ENCODE results near the gene RNF41.
"Not testable (repeated sequence)": the region's sequence is repeated elsewhere in the genome, so short reads cannot be mapped to it uniquely, and the experiment has no call there.

RNF41 gene

DNA sequence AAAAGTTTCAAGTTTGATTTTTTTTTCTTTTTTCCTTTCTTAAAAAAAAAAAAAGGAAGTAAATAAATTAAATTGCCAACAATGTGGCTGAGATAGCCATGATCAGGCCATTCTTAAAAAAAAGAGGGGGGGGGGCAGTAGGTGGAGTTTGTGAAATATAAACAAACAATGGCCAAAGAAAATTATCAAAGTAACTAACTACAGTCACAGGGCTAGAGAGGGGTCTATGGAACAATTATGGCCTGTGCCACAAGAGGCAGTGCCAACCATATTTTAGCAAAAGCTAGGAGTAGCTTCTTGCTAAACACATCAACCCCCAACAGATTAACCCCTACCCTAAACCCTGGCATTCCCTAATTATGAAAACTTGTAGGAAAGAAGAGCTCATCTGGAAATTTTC, 16.3 kb downstream of the RNF41 start:
- H3K9me3 Mint-ChIP-seq, result no peaks in the 10 kb centered on the region
- peaks cover 4% of the 10 kb centered on the region for H3K36me3 Mint-ChIP-seq
- H3K4me3 Mint-ChIP-seq, result no peak overlapping the region
- H3K27me3 Mint-ChIP-seq, result no peaks in the 10 kb centered on the region
- H3K4me1 Mint-ChIP-seq, result peaks cover 4% of the 10 kb centered on the region
- no peak overlapping the region for H3K27ac Mint-ChIP-seq

DNA sequence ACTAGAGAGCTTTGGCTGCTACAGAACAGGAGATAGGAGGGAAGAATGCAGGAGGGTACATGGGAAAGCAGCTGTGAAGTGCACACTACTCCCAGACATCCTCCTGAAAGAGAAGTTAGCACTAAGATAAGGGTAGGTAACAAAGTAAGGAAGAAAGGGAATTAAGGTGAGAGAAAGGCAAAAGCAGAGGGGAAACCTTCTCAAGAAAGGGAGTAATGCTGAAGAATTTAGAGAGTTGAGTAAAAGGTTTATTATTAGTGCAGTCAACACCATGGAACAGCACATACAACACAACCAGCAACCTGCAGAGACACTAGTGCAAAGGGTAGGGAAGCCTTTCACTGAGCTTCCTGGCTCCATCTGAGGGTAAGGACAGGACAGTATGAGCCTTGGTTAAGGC, 17.4 kb downstream of the RNF41 start:
- Mint-ChIP-seq H3K4me1 (peaks cover 4% of the 10 kb centered on the region), H3K9me3 (no peaks in the 10 kb centered on the region), H3K36me3 (peaks cover 4% of the 10 kb centered on the region), H3K27me3 (no peaks in the 10 kb centered on the region), H3K27ac (peak overlapping the region; percentile 61), H3K4me3 (no peak overlapping the region)

DNA sequence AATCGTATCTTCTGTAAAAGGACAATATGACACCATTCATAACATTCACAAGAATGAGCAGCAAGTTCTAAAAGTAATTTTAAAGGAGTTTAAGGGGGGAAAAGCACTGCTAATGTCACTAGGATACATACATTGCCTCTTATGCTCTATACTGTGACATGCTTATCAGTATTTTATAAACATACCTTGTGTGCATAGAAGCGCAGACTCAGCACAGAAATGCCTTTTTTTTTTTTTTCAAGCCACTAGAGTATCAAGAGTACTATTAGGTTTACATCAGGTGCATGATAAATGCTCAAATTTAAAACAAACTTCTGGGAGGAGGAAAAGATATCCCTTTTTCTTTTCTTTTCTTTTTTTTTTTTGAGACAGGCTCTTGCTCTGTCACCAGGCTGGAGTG, 18.9 kb downstream of the RNF41 start:
- H3K9me3 Mint-ChIP-seq, result no peaks in the 10 kb centered on the region
- H3K27ac Mint-ChIP-seq, result peak overlapping the region; percentile 90
- H3K27me3 Mint-ChIP-seq, result no peaks in the 10 kb centered on the region
- peaks cover 4% of the 10 kb centered on the region for H3K4me1 Mint-ChIP-seq
- H3K36me3 Mint-ChIP-seq, result peaks cover 4% of the 10 kb centered on the region
- no peak overlapping the region for H3K4me3 Mint-ChIP-seq

DNA sequence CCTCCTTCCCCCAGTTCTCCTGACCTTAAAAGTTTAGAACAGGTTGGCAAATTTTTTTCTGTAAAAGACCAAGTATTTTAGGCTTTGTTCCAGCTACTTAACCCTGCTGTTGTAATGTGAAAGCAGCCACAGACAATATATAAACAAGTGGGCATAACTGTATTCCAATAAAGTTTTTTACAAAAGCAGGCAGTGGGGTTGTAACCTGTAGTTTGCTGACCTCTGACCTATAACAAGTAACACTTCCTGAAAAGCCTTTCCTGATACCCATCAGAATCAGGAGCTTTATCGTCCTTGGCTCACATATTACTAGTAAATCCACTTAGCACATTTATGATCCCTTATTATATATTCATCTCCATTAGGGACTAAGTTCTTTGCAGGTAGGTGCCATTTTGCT, 19.4 kb downstream of the RNF41 start:
- H3K9me3 Mint-ChIP-seq, result no peaks in the 10 kb centered on the region
- peaks cover 4% of the 10 kb centered on the region for H3K36me3 Mint-ChIP-seq
- H3K4me1 Mint-ChIP-seq, result peaks cover 4% of the 10 kb centered on the region
- no peak overlapping the region for H3K4me3 Mint-ChIP-seq
- H3K27me3 Mint-ChIP-seq, result no peaks in the 10 kb centered on the region
- H3K27ac Mint-ChIP-seq, result peak overlapping the region; percentile 90

DNA sequence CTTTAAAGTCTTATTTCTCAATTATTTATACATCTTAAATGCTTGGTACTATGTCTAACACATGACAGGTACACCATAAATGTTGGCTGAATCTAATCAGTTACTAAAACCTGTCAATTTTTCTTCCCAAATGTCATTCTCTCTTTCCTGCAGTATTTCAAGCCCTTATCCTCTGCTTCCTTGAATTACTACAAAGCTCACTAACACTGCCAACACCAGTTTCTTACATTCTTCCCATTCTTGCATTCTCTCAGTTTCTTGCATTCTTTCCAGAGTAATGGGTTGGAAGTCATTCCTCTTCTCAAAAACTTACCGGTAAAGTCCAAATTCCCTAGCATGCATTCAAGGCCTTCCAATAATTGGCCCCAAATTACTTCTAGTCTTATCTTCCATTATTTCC, 22.9 kb downstream of the RNF41 start:
- no peaks in the 10 kb centered on the region for H3K4me1 Mint-ChIP-seq
- no peaks in the 10 kb centered on the region for H3K36me3 Mint-ChIP-seq
- no peaks in the 10 kb centered on the region for H3K27me3 Mint-ChIP-seq
- H3K27ac Mint-ChIP-seq, result no peak overlapping the region
- no peak overlapping the region for H3K4me3 Mint-ChIP-seq
- H3K9me3 Mint-ChIP-seq, result no peaks in the 10 kb centered on the region

DNA sequence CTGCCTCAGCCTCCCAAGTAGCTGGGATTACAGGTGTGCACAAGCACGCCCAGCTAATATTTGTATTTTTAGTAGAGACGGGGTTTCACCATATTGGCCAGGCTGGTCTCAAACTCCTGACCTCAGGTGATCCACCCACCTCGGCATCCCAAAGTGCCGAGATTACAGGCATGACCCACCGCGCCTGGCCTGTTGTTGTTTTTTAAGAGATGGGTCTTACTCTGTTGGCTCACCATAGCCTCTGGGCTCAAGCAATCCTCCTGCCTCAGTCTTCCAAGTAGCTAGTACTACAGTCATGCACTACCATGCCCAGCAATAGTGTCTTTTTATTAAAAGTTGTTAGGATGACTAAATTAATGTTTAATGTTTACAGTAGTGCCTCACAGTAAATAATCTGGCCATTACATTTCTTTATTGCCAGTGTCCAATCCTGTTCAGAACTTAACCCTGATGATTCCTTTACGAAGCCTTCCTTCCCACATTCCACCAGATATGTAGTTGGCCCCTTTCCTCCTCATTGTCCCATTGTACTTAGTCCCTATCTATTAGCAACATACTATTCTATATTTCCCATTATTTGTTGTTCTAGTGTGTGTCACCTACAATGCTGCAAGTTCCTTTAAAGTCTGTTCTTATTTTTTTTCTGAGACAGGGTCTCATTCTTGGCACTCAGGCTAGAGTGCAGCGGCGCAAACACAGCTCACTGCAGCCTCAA, 23.6 kb downstream of the RNF41 start:
- H3K4me3 Mint-ChIP-seq, result no peak overlapping the region
- no peak overlapping the region for H3K27ac Mint-ChIP-seq

DNA sequence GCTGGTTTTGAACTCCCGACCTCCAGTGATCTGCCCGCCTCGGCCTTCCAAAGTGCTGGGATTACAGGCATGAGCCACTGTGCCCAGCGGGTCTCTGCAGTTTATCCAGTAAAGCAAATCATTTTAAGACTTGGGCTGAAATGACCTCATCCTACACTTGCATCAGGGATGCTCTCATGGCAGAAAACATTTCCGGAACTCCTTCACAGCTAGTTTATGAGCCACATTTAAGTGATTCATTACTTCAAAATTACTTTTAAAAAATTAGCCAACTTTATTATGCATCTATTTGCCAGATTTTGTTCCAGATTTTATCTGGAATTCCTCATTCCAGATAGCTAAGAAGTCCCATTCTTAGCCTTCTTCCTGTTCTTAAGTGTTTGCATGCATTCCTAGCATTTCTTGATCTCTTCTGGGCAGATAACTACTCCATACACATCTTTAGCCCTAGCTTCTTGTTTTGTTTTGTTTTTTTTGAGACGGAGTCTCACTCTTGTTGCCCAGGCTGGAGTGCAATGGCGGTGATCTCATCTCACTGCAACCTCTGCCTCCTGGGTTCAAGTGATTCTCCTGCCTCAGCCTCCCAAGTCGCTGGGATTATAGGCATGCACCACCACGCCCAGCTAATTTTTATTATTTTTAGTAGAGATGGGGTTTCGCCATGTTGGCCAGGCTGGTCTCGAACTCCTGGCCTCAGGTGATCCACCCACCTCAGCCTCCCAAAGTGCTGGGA, 24.7 kb downstream of the RNF41 start:
- not testable (repeated sequence) for H3K4me3 Mint-ChIP-seq, H3K27ac Mint-ChIP-seq, H3K36me3 Mint-ChIP-seq

More for the DNA sequence above, 23.6 kb downstream of the RNF41 start:
- Mint-ChIP-seq H3K36me3 (no peaks in the 10 kb centered on the region), H3K27me3 (no peaks in the 10 kb centered on the region), H3K9me3 (no peaks in the 10 kb centered on the region), H3K4me1 (peaks cover 5% of the 10 kb centered on the region)

DNA sequence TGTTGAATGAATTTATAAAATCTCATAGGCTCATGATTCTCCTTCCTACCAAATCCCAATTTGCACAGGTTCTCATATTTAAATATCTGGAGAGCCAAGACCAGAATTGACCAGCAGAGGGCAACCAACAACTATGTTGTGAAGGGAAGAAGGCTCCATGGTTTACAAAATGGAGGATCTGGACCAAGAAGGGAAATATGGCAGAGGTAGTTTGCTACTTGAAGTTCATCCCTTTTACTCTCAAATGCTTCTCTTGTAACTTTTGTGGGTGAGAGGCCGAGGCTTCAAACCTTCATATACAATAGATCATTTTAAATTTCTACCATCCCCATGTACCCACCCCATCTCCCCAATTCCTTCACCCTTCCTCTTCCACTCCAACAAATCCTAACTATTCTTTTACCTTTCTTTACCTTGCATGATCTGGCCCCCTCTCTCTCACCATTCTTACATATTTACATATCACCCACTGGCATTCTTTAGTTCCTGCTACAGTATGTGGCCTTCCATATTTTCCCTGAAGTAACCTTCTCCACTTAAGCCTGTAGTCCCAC, 28.6 kb downstream of the RNF41 start:
- no peaks in the 10 kb centered on the region for H3K36me3 Mint-ChIP-seq
- H3K4me1 Mint-ChIP-seq, result peaks cover 29% of the 10 kb centered on the region
- peak overlapping the region; percentile 6 for H3K4me3 Mint-ChIP-seq
- H3K27me3 Mint-ChIP-seq, result no peaks in the 10 kb centered on the region
- H3K27ac Mint-ChIP-seq, result peak overlapping the region; percentile 89
- H3K9me3 Mint-ChIP-seq, result no peaks in the 10 kb centered on the region

More for the DNA sequence above, 24.7 kb downstream of the RNF41 start:
- H3K27me3 Mint-ChIP-seq, H3K9me3 Mint-ChIP-seq: not testable (repeated sequence)
- peaks cover 11% of the 10 kb centered on the region for H3K4me1 Mint-ChIP-seq

DNA sequence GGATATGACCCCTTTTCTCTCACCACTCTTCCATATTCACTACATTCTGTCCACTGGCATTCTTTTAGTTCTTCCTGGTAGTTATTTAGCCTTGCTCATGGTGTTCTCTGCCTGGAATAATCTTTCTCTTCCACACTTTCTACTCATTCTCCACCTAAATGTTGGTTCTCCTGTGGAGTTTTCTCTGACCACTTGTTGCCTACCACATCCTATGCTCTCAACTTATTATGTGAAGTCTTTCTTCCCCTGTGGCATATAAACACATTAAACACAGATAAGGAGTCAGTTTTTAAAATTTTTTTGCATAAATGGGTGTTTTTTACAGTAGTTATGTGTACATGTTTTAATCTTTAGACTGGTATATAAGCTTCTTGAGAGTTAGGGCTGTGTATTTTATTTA, 29.1 kb downstream of the RNF41 start:
- Mint-ChIP-seq H3K27ac (no peak overlapping the region), H3K4me1 (peaks cover 34% of the 10 kb centered on the region), H3K4me3 (peak overlapping the region; percentile 6), H3K9me3 (no peaks in the 10 kb centered on the region), H3K36me3 (no peaks in the 10 kb centered on the region), H3K27me3 (no peaks in the 10 kb centered on the region)

DNA sequence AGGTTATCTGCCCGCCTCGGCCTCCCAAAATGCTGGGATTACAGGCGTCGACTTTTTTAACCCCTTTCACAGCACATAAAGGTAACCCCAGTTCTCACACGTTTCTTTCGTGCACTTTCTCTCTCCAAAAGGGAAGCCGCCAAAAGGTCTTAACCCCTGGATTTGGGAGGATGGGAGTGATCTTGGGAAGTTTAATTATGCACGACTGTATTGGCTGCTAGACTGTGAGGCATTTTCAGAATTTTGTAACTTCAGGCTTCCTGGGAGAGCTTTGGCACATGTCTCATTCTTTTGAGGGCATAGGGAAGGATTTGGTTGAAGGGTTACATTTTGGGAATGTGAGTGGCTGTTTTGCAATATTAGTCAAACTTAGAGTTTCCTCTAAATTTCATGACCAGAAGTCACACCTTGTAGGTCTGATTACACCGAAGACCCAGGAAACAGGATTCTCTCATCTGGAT, 31.0 kb downstream of the RNF41 start:
- peaks cover 4% of the 10 kb centered on the region for H3K36me3 Mint-ChIP-seq
- peaks cover 48% of the 10 kb centered on the region for H3K4me1 Mint-ChIP-seq
- no peaks in the 10 kb centered on the region for H3K9me3 Mint-ChIP-seq
- H3K4me3 Mint-ChIP-seq, result peak overlapping the region; percentile 98
- H3K27ac Mint-ChIP-seq, result peak overlapping the region; percentile 100
- no peaks in the 10 kb centered on the region for H3K27me3 Mint-ChIP-seq

DNA sequence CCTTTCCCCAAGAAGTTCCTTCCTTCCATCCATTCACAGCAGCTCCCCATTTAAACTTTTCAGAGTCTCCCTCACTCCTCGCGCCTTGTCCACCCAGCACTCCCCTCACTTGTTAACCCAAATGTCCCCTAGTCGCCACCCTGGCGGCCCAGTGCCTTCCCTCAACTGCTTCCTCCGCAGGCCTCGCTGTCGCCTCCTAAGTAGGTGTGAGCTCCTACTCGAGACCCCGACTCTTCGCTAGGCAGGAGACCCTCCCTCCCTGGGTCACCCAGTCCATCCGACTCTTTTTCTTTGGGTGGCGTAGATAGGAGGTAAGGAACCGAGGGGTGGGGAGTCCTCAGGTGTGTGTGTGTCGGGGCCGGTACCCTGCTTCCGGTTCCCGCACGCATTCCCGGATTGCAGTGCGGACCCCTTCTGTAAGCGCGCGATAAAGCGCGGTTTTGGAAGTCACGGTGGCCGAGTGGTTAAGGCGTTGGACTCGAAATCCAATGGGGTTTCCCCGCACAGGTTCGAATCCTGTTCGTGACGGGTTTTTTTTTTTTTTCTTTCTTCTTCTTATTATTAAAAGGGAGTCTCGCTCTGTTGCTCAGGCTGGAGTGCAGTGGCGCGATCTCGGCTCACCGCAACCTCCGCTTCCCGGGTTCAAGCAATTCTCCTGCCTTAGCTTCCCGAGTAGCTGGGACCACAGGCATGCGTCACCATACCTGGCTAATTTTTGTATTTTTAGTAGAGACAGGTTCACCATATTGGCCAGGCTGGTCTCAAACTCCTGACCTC, 31.6 kb downstream of the RNF41 start:
- peaks cover 49% of the 10 kb centered on the region for H3K4me1 Mint-ChIP-seq
- no peaks in the 10 kb centered on the region for H3K9me3 Mint-ChIP-seq
- H3K4me3 Mint-ChIP-seq, result peak overlapping the region; percentile 98
- no peaks in the 10 kb centered on the region for H3K27me3 Mint-ChIP-seq
- peaks cover 5% of the 10 kb centered on the region for H3K36me3 Mint-ChIP-seq
- H3K27ac Mint-ChIP-seq, result peak overlapping the region; percentile 100

DNA sequence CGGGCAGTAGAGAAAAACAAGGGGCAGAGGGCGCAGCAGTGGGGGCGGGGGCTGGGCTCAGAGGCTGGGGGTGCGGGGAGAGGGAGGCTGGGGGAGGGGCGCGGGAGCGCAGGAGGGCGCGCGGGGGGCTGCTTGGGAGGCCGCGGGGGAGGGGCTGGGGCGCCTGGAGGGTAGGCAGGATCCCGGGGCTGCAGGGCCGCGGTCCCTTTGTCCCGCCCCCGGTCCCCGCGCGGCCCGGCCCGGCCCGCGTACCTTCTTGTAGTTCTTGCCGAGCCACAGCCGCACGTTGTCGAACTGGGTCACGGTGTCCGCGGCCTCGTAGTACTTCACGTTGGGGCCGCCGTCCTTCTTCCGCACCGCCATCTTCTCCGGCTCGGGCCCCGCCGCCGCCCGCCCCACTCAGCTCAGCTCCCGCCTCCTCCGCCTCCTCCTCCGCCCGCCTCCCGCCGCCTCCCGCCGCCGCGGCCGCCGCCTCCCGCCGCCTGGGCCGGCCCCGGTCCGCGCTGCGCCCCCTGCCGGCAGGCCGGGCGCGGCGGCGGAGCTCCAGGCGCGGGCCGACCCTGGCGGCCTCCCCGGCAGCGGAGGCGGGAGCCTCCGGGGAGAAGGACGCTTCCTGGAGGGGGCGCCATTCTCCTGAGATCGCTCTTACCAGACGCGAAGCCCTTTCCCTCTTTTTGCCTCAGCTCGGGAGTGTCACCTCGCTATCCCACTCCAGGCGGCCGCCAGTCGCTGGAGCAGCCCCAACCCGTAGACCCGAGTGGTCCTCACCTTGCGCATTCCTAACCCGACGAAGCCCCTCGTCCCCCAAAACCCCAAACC, 32.4 kb downstream of the RNF41 start, which contains the start of gene SMARCC2:
Gene SMARCC2 (minus strand): TSS at position 385 of the 819 bp plus-strand sequence. CDS start 22 bp downstream, at position 363.
- Mint-ChIP-seq H3K4me3 (peak within 1 kb of the TSS; percentile 98), H3K9me3 (no peaks in the 10 kb centered on the region), H3K27ac (peak within 1 kb of the TSS; percentile 100), H3K36me3 (peaks cover 5% of the 10 kb centered on the region), H3K27me3 (no peaks in the 10 kb centered on the region), H3K4me1 (peaks cover 49% of the 10 kb centered on the region)

DNA sequence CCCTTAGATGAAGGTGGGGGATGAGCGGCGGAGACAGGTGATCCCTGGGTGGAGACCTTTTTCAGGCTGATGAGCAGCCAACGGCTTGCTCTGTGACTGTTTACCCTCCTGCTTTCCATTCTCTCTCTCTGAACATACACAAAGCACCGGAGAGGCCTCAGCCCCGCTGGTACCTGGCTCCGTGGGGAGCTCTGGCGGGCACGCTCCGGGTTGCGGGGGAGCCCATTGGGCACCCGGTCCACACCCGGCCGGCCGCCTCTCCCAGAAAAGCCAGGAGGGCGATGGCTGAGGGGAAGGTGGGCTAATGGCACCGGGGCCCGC, 33.0 kb downstream of the RNF41 start:
- Mint-ChIP-seq H3K4me3 (peak overlapping the region; percentile 90), H3K4me1 (peaks cover 49% of the 10 kb centered on the region), H3K36me3 (peaks cover 6% of the 10 kb centered on the region), H3K27me3 (no peaks in the 10 kb centered on the region), H3K27ac (peak overlapping the region; percentile 91), H3K9me3 (no peaks in the 10 kb centered on the region)

DNA sequence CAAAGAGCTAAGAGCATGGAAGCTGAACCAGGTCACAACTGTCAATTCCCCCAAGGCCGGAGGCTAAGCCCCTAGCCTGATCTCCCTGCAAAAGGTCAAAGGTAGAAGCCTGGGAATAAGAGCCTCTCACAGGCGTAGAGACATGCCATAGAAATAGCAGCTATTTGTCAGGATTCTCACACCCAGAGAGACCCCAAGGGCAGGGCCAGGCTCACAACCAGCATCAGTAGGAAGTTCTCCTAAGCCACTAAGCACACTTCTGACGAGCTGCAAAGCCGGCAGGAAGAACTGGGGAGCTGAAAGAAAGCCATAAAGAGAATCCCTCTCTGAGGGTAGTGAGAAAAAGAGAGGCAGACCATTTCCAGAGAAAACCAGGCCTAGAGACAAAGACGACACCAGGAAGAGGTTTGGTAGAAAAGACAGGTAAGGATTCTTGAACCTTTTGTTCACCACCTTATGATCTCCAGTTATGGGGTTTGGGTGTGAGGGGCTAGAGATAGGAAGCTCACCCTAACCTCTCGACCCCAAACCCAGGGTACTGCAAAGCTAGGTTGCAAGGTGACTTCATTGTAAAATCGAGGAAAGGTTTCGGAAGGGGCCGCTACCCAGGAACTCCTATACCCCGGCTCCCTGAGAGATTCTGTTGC, 33.5 kb downstream of the RNF41 start:
- Mint-ChIP-seq H3K27ac (peak overlapping the region; percentile 91), H3K9me3 (no peaks in the 10 kb centered on the region), H3K4me1 (peaks cover 45% of the 10 kb centered on the region), H3K27me3 (no peaks in the 10 kb centered on the region), H3K4me3 (peak overlapping the region; percentile 90), H3K36me3 (peaks cover 6% of the 10 kb centered on the region)
